Uterus (tissue), 4 donors: ENCODE data around the gene GPR142. TPM values are rescaled to one million over a fixed set of nuclear protein-coding genes. Genes with fewer than 3 reads are reported as not detected.

Source experiments
- DNase-seq, 2 donors: peaks; one replicate each; pipeline ENCODE4 v3.0.0-alpha.2; 2019 to 2020
- H3K27ac ChIP-seq, 2 donors: fragments of 200-600 bp; sonication (generic); 1 replicate in 1 of 2; 2 replicates in 1 of 2; pipeline ENCODE4 v1.5.1; 2016 to 2018
- H3K27me3 ChIP-seq, 2 donors: fragments of 200-600 bp; sonication (generic); one replicate each; pipeline ENCODE4 v1.5.1; 2018 to 2019; ENCODE audit warnings: control low read depth in 1 of 2
- H3K36me3 ChIP-seq, 2 donors: fragments of 200-600 bp; sonication (generic); one replicate each; pipeline ENCODE4 v1.5.1; 2019; ENCODE audit warnings: control low read depth in 1 of 2
- H3K4me1 ChIP-seq, 2 donors: fragments of 200-600 bp; sonication (generic); one replicate each; pipeline ENCODE4 v1.5.1; 2018 to 2019; ENCODE audit warnings: control low read depth in 1 of 2
- H3K4me3 ChIP-seq, 2 donors: fragments of 200-600 bp; sonication (generic); 1 replicate in 1 of 2; 2 replicates in 1 of 2; pipeline ENCODE4 v1.5.1; 2018 to 2019; ENCODE audit warnings: mild to moderate bottlenecking in 1 of 2
- H3K9me3 ChIP-seq, 2 donors: fragments of 200-600 bp; sonication (generic); one replicate each; pipeline ENCODE4 v1.5.1; 2019; ENCODE audit warnings: control low read depth in 1 of 2
- POLR2A ChIP-seq, 2 donors: fragments of 450-650 bp; IDR thresholded peaks; one replicate each; pipeline ENCODE4 v1.6.1; 2016; ENCODE audit warnings: antibody characterized with exemption in 2 of 2, mild to moderate bottlenecking in 1 of 2, moderate library complexity in 1 of 2
- intact Hi-C: fragments of 100-400 bp; cut with DNase I; formaldehyde crosslinking; loops from one replicate; pipeline ENCODE4 v1.15.1; 2023; ENCODE audit warnings: low total_unique reads
- total RNA-seq, 4 donors: library from RNA; depleted of rRNA in 3 of 4; stranded (reverse); fragments of >200 nt in 3 of 4; gene quantifications; one replicate each; pipeline versions ENCODE4 v1.1.0 to v1.2.4, GENCODE V29; 2014 to 2023
- TF ChIP-seq, protein P1 (sequence below), 4 experiments: fragments of 200-600 bp in 2 of 4; fragments of 450-650 bp in 2 of 4; sonication (generic) in 2 of 4; IDR thresholded peaks; one replicate each; pipeline ENCODE4 v1.5.1; 2016 to 2019; ENCODE audit warnings: antibody characterized with exemption in 4 of 4, mild to moderate bottlenecking in 2 of 4, moderate library complexity in 1 of 4
- donor health status: DM: yes; HTN: yes; CAD: no.

Gene GPR142
- total RNA-seq, 4 donors from 2014 or later: 0.73 TPM; not detected in 3

DNA sequence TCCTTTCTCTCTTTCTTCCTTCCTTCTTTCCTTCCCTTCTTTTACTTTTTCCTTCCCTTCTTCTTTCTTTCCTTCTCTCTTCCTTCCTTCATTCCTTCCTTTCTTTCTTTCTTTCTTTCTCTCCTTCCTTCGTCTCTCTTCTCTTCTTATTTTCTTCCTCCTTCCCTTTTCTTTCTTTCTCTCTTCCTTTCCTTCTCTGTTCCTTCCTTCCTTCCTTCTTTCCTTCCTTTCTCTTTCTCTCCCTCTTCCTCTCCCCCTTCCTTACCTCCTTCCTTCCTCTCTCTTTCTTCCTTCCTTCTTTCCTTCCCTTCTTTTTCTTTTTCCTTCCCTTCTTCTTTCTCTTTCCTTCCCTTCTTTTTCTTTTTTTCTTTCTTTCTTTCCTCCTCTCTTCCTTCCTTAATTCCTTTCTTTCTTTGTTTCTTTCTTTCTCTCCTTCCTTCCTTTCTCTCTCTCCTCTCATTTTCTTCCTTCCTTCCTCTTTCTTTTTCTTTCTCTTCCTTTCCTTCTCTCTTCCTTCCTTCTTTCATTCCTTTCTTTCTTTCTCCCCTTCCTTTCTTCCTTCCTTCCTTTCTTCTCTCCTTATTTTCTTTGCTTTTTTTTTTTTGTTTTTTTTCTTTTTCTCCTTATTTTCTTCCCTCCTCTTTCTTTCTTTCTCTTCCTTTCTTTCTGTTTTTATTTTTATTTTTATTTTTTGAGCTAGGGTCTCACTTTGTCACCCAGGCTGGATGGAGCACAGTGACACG, 22.8 kb downstream of the GPR142 start:
- Histone ChIP-seq H3K4me3 (no peak overlapping the region), H3K27ac (no peak overlapping the region), H3K9me3 (no peaks in the 10 kb centered on the region), H3K27me3 (no peaks in the 10 kb centered on the region), H3K4me1 (no peaks in the 10 kb centered on the region), H3K36me3 (no peaks in the 10 kb centered on the region)
- DNase-seq: no peak
- TF ChIP-seq, protein P1, sequence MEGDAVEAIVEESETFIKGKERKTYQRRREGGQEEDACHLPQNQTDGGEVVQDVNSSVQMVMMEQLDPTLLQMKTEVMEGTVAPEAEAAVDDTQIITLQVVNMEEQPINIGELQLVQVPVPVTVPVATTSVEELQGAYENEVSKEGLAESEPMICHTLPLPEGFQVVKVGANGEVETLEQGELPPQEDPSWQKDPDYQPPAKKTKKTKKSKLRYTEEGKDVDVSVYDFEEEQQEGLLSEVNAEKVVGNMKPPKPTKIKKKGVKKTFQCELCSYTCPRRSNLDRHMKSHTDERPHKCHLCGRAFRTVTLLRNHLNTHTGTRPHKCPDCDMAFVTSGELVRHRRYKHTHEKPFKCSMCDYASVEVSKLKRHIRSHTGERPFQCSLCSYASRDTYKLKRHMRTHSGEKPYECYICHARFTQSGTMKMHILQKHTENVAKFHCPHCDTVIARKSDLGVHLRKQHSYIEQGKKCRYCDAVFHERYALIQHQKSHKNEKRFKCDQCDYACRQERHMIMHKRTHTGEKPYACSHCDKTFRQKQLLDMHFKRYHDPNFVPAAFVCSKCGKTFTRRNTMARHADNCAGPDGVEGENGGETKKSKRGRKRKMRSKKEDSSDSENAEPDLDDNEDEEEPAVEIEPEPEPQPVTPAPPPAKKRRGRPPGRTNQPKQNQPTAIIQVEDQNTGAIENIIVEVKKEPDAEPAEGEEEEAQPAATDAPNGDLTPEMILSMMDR (IDR thresholded peaks at IDR 0.05): no peak
- TF ChIP-seq POLR2A (IDR thresholded peaks at IDR 0.05): no peak
- intact Hi-C loops: no loop called here

DNA sequence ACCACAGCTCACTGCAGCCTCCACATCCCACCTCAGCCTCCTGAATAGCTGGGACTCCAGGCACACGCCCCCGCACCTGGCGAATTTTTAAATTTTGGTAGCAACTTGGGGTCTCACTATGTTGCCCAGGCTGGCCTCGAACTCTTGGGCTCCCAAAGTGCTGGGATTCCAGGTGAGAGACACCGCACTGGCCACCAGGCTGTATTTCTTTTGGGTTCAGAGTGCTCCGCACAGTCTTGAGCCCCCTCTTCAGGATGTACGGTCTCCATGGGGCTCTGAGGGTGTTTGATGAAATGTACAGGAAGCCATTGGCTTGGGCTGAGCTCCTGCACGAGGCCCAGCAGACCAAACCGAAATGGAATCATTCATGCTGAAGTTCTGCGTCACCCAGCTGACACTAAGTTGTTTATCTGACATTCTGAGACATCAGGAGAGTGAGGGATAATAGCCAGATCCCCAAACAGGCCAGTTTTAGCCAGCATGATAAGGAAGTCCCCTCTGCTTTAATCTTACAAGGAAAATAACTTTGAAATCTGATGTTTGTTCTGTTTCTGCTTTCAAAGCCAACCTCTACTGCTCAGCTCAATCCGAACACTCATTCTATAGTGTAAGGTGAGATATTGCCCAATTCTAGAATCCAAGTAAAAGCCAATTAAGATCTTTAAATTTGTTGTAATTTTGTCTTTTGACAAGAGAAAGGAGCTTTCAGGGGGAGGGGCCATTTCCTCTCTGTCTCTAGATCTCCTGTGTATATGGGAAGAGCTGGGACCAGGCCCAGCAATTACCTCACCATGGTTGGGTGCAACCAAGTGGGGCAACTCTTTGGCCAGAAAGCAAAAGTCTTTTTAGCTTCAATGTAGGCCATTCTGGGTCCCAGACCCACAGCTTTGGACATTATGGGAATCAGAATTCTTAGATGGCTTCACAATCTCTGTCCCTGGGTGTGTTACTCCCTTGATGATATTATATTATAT, 23.7 kb downstream of the GPR142 start:
- Histone ChIP-seq H3K9me3 (no peaks in the 10 kb centered on the region), H3K4me3 (no peak overlapping the region), H3K27me3 (no peaks in the 10 kb centered on the region), H3K4me1 (no peaks in the 10 kb centered on the region), H3K36me3 (no peaks in the 10 kb centered on the region), H3K27ac (no peak overlapping the region)
- intact Hi-C loops: no loop called here
- DNase-seq: no peak
- no peak for TF ChIP-seq POLR2A (IDR thresholded peaks at IDR 0.05)
- TF ChIP-seq, protein P1 (IDR thresholded peaks at IDR 0.05): no peak

DNA sequence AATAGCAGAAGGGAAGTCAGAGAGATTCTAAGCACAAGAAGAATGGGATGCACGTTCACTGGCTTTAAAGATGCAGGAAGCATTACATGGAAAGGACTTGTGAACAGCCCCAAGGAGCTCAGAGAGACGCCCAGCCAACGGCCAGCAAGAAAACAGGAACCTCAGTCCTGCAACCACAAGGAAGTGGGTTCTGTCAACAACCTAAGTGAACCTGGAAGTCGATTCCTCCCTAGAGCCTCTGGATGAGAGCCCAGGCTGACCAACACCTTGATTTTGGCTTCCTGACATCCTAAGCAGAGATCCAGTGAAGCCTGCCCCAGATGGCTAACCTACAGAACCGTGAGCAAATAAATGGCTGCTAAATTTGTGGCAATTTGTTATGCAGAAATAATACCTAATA, 24.5 kb downstream of the GPR142 start:
- Histone ChIP-seq H3K4me1 (no peaks in the 10 kb centered on the region), H3K27me3 (no peaks in the 10 kb centered on the region), H3K4me3 (no peak overlapping the region), H3K27ac (no peak overlapping the region), H3K36me3 (no peaks in the 10 kb centered on the region), H3K9me3 (no peaks in the 10 kb centered on the region)
- no peak for TF ChIP-seq POLR2A (IDR thresholded peaks at IDR 0.05)
- TF ChIP-seq, protein P1 (IDR thresholded peaks at IDR 0.05): no peak
- DNase-seq: no peak
- intact Hi-C loops: no loop called here

DNA sequence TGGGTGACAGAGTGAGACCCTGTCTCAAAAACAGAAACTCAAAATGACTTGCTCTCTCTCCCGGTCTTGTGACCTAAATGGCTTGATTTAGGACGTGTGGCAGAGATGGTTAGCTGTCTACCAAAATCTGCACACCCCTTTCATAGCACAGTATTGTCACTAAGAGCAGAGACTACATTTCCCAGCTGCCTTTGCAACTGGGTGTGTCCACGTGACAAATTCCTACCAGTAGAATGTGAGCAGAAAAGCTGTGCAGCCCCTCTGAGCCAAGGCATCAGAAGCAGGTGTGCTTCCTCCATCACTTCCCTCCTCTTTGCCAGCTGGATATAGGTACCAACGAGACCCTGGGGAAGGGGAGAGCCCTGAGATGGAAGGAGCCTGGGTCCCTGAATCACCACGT, 25.5 kb downstream of the GPR142 start:
- no peak for DNase-seq
- Histone ChIP-seq H3K9me3 (no peaks in the 10 kb centered on the region), H3K27me3 (no peaks in the 10 kb centered on the region), H3K4me1 (no peaks in the 10 kb centered on the region), H3K4me3 (no peak overlapping the region), H3K36me3 (no peaks in the 10 kb centered on the region), H3K27ac (no peak overlapping the region)
- no peak for TF ChIP-seq POLR2A (IDR thresholded peaks at IDR 0.05)
- TF ChIP-seq, protein P1 (IDR thresholded peaks at IDR 0.05): no peak
- intact Hi-C loops: no loop called here
